Retinal pigment epithelial cell (primary cell): ENCODE data around the gene IQGAP2.

Experiments used
- DNase-seq: peaks from one replicate; pipeline ENCODE4 v3.0.0-alpha.2; 2010; ENCODE audit warnings: low read depth
- H3K4me3 ChIP-seq: 2 replicates; pipeline ENCODE4 v1.5.1; 2011; ENCODE audit warnings: mild to moderate bottlenecking, low read length, control low read depth, moderate library complexity
- TF ChIP-seq, protein P1 (sequence below): conservative IDR thresholded peaks from 2 replicates; pipeline ENCODE4 v1.5.1; 2011; ENCODE audit warnings: low read depth, low read length, control low read depth, inconsistent platforms

The IQGAP2 gene

GRCh38 chr5:76393035-76393680, 9.9 kb upstream of the IQGAP2 start:
- no peak for DNase-seq
- no peak overlapping the region for H3K4me3 ChIP-seq
- TF ChIP-seq, protein P1, sequence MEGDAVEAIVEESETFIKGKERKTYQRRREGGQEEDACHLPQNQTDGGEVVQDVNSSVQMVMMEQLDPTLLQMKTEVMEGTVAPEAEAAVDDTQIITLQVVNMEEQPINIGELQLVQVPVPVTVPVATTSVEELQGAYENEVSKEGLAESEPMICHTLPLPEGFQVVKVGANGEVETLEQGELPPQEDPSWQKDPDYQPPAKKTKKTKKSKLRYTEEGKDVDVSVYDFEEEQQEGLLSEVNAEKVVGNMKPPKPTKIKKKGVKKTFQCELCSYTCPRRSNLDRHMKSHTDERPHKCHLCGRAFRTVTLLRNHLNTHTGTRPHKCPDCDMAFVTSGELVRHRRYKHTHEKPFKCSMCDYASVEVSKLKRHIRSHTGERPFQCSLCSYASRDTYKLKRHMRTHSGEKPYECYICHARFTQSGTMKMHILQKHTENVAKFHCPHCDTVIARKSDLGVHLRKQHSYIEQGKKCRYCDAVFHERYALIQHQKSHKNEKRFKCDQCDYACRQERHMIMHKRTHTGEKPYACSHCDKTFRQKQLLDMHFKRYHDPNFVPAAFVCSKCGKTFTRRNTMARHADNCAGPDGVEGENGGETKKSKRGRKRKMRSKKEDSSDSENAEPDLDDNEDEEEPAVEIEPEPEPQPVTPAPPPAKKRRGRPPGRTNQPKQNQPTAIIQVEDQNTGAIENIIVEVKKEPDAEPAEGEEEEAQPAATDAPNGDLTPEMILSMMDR: no peak

DNA sequence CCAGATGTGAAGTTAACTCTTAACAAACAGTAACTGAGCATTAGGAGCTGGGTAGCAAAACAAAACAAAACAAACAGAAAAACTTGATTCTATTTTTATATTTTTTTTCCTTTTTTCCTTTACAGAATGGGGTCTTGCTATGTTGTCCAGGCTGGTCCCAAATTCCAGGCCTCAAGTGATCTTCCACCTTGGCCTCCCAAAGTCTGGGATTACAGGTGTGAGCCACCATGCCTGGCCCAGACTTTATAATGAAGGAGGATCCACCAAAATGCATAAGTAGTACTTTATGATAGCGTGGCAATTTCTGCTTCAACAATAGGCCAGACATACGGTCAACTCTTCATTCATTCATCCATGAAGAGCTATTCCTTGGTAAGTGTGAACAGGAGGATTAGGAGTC, 5.9 kb upstream of the IQGAP2 start:
- no peak for DNase-seq
- no peak overlapping the region for H3K4me3 ChIP-seq
- TF ChIP-seq, protein P1: no peak

DNA sequence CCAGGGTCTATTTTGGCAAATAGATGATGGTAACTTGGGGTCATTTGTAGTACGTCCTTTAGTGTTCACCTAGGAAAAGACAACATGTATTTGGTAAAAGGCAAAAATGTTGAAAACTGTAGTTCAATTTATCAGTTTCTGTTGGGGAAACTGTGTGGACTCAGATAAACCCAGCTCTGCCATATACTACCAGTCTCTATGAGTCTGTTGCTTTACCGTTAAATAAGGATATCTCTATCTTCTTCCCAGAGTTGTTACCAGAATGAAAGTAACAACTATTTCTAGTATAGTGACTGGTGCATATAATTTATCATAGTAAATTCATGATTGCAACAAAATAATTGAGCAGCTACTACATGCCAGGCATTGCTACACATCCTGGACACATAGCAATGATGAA, 3.8 kb upstream of the IQGAP2 start:
- no peak overlapping the region for H3K4me3 ChIP-seq
- no peak for DNase-seq
- TF ChIP-seq, protein P1: no peak

DNA sequence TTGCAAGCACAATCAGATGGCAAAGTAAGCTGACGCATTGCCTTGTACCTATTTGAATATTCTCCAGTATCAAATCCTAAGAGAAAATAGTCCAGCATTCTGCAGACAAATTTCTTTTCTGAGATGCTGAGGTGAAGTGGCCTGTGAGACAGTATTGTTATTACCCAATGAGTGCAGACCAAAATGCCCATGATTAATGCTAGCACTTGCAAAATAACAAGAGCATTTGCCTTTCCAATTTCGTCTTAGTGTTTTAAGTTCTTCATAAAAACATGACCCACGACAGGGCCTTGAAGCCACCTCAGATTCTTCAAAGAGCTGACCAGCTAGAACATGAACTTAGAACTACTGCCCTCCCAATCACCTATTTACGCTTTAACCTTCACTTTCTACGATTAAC, 2.6 kb upstream of the IQGAP2 start:
- TF ChIP-seq, protein P1: no peak
- DNase-seq: no peak
- H3K4me3 ChIP-seq: no peak overlapping the region

DNA sequence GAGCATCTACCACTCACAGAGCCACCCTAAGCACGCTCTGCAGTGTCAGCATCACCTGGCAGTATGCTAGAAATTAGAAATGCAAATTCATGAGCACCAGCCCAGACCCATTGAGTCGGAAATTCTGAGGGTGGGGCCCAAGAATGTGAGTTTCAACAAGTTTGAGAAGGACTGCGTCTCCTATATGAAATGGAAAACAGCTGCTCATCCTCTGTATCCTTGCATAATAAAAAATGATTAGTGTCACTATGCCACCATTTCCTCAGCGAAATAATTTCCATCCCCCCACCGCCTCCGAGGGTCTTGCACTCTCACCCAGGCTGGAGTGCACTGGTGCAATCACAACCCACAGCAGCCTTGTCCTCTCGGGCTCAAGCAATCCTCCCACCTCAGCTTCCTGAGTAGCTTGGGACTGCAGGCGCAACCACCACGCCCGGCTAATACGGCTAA, 1.3 kb upstream of the IQGAP2 start:
- no peak for DNase-seq
- TF ChIP-seq, protein P1: no peak
- no peak overlapping the region for H3K4me3 ChIP-seq

- DNase-seq: no peak
- TF ChIP-seq, protein P1: no peak
- H3K4me3 ChIP-seq: peak overlapping the region; percentile 56
Measured at GRCh38 chr5:76402251-76402885, 717 bp upstream of the IQGAP2 start.

- H3K4me3 ChIP-seq: peak overlapping the region; percentile 56
- TF ChIP-seq, protein P1: peak; percentile 40
- DNase-seq: no peak
Measured at GRCh38 chr5:76403766-76404222, 709 bp downstream of the IQGAP2 start.
